HT-29 (cell line): ENCODE results near the gene PSME2. TPM values are rescaled to one million over a fixed set of nuclear protein-coding genes. Genes with fewer than 3 reads are reported as not detected.
A peak's percentile ranks its signal among the peaks of the same experiment; 100 is the strongest.

ENCODE experiments used
- DNase-seq: peaks from one replicate; pipeline ENCODE4 v3.0.0-alpha.2; 2015; ENCODE audit warnings: low spot score
- total RNA-seq: library from RNA; depleted of rRNA; stranded (reverse); fragments of >200 nt; shearing (Covaris generic); gene quantifications from 2 replicates; pipeline ENCODE4 v1.2.3, GENCODE V29; 2014; rRNA removed

The PSME2 gene
- total RNA-seq, result 175 and 210 TPM in 2 replicates

- DNase-seq, result peak; percentile 88
Observed at GRCh38 chr14:24146453-24146977, at the start of gene PSME2. Gene PSME2, minus strand, starts transcription at chr14:24146610. Its CDS starts 29 bp downstream, at chr14:24146581.

GRCh38 chr14:24195186-24196070 lies 49.0 kb upstream of the PSME2 start, which contains the start of gene TM9SF1:
Gene TM9SF1, minus strand, starts transcription at chr14:24195441. Its CDS starts 422 bp downstream, at chr14:24195019.
- DNase-seq, result peak; percentile 73

GRCh38 chr14:24194873-24195185 lies 48.4 kb upstream of the PSME2 start:
- DNase-seq, result no peak

GRCh38 chr14:24194186-24194872 lies 47.9 kb upstream of the PSME2 start:
- no peak for DNase-seq

GRCh38 chr14:24192933-24193332 lies 46.5 kb upstream of the PSME2 start:
- no peak for DNase-seq

- DNase-seq, result no peak
Observed at GRCh38 chr14:24190416-24190815, 44.0 kb upstream of the PSME2 start.

- DNase-seq, result no peak
Observed at GRCh38 chr14:24189460-24189859, 43.0 kb upstream of the PSME2 start.

- no peak for DNase-seq
Observed at GRCh38 chr14:24189059-24189375, 42.6 kb upstream of the PSME2 start.

GRCh38 chr14:24188251-24189058 lies 42.0 kb upstream of the PSME2 start, which contains the start of gene IPO4:
Gene IPO4, minus strand, starts transcription at chr14:24188816. Its CDS starts 29 bp downstream, at chr14:24188787.
- DNase-seq, result peak; percentile 91

- no peak for DNase-seq
Observed at GRCh38 chr14:24187539-24187915, 41.1 kb upstream of the PSME2 start.

- DNase-seq, result no peak
Observed at GRCh38 chr14:24186831-24187538, 40.6 kb upstream of the PSME2 start.

- DNase-seq, result no peak
Observed at GRCh38 chr14:24185741-24186140, 39.3 kb upstream of the PSME2 start.

GRCh38 chr14:24185026-24185425 lies 38.6 kb upstream of the PSME2 start:
- DNase-seq, result no peak

GRCh38 chr14:24184104-24184970 lies 37.9 kb upstream of the PSME2 start:
- DNase-seq, result no peak

GRCh38 chr14:24183014-24183481 lies 36.6 kb upstream of the PSME2 start:
- no peak for DNase-seq

- no peak for DNase-seq
Observed at GRCh38 chr14:24182110-24182882, 35.9 kb upstream of the PSME2 start.

GRCh38 chr14:24181371-24182077 lies 35.1 kb upstream of the PSME2 start:
- DNase-seq, result no peak

- no peak for DNase-seq
Observed at GRCh38 chr14:24179961-24180796, 33.8 kb upstream of the PSME2 start.
